ENCODE measurements around the gene CYP2R1.

CYP2R1 gene

DNA sequence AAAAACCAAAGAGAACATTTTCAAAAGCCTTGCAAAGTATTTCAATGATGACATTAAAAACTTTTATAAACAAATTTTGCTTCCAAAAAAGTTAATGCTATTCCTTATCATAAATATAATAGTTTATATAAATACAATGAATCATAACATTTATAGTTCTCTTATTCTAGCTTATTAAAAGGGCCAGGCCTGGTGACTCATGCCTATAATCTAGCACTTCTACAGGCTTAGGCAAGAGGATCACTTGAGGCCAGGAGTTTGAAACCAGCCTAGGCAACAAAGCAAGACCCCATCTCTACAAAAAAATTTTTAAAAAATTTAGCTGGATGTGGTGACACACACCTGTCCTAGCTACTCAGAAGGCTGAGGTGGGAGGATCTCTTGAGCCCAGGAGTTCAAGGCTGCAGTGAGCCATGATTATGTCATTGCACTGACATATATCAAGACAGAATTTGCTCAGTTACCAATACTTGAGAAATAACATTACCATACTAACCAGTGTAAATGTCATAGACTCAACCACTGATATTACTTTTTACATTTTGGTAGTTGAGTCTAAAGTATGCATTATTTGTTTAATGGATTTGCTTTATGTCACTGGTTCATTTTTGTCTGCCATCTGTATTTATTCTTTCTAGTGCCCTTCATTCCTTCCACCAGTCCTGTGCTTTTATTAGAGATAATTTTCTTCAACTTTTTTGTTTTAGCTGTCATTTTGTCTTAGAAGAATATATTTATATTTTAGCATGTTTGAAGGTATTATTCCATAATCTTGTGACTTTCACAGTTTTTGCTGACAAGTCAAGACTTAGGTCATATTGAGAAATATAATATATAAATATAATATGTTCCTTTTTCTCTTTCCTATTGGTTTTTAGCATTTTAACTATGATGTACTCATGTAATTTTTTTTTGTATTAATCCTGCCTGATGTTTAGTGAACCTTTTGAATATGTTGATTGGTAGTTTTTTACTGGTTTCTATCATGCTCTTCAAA is 56.2 kb downstream of the CYP2R1 start:
- no peak overlapping the region for H3K9ac ChIP-seq (ENCODE audit: low read length)
- no peak overlapping the region for H3K4me2 ChIP-seq (ENCODE audit: low read depth, low read length, poor library complexity, severe bottlenecking)
- H3K27me3 ChIP-seq (ENCODE audit: low read length): no peaks in the 10 kb centered on the region
- TF ChIP-seq, protein P1, sequence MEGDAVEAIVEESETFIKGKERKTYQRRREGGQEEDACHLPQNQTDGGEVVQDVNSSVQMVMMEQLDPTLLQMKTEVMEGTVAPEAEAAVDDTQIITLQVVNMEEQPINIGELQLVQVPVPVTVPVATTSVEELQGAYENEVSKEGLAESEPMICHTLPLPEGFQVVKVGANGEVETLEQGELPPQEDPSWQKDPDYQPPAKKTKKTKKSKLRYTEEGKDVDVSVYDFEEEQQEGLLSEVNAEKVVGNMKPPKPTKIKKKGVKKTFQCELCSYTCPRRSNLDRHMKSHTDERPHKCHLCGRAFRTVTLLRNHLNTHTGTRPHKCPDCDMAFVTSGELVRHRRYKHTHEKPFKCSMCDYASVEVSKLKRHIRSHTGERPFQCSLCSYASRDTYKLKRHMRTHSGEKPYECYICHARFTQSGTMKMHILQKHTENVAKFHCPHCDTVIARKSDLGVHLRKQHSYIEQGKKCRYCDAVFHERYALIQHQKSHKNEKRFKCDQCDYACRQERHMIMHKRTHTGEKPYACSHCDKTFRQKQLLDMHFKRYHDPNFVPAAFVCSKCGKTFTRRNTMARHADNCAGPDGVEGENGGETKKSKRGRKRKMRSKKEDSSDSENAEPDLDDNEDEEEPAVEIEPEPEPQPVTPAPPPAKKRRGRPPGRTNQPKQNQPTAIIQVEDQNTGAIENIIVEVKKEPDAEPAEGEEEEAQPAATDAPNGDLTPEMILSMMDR (IDR thresholded peaks at IDR 0.05; ENCODE audit: insufficient read depth, low read length, poor library complexity, severe bottlenecking): no peak
- TF ChIP-seq EZH2phosphoT487 (conservative IDR thresholded peaks at IDR 0.05; ENCODE audit: low read length): no peak
- H3K9me3 ChIP-seq (ENCODE audit: insufficient read depth, low read length): no peaks in the 10 kb centered on the region
- H3F3A ChIP-seq (ENCODE audit: insufficient read depth): no peaks in the 10 kb centered on the region
- no peaks in the 10 kb centered on the region for H4K20me1 ChIP-seq (ENCODE audit: low read depth, low read length)
- no peak overlapping the region for H3K4me3 ChIP-seq (ENCODE audit: insufficient read depth, low read length, poor library complexity, severe bottlenecking)
- no peaks in the 10 kb centered on the region for H3K9me2 ChIP-seq (replicated peaks; ENCODE audit: insufficient read depth, low read length)
- no peaks in the 10 kb centered on the region for H3K36me3 ChIP-seq (ENCODE audit: low read length)
- H3K79me2 ChIP-seq (ENCODE audit: insufficient read depth, low read length): no peaks in the 10 kb centered on the region
- H2AFZ ChIP-seq (ENCODE audit: low read depth, low read length, severe bottlenecking): no peak overlapping the region
- no peak overlapping the region for H3K27ac ChIP-seq (ENCODE audit: low read depth, low read length)

Data from SU-DHL-6 (cell line).